Neutrophil (primary cell): ENCODE data around the gene BBX.

ENCODE experiments used
- H3K27ac ChIP-seq: fragments of 200-600 bp; sonication (generic); 2 replicates; pipeline ENCODE4 v1.5.1; 2016; ENCODE audit warnings: mild to moderate bottlenecking, moderate library complexity
- H3K27me3 ChIP-seq: fragments of 200-600 bp; sonication (generic); 2 replicates; pipeline ENCODE4 v1.6.0; 2016; ENCODE audit warnings: mild to moderate bottlenecking
- H3K36me3 ChIP-seq: fragments of 200-600 bp; sonication (generic); 2 replicates; pipeline ENCODE4 v1.5.1; 2017
- H3K4me1 ChIP-seq, 2 experiments: fragments of 200-600 bp in 1 of 2; sonication (generic) in 1 of 2; 1 replicate in 1 of 2; 2 replicates in 1 of 2; pipeline versions ENCODE4 v1.5.1 to v1.6.1; 2013 to 2016; ENCODE audit warnings: low read depth in 1 of 2, low read length in 1 of 2, mild to moderate bottlenecking in 1 of 2, moderate library complexity in 1 of 2; ENCODE audit not compliant: control insufficient read depth in 1 of 2, insufficient read depth in 1 of 2
- H3K4me3 ChIP-seq, 2 experiments: fragments of 200-600 bp in 1 of 2; sonication (generic) in 1 of 2; 1 replicate in 1 of 2; 2 replicates in 1 of 2; pipeline ENCODE4 v1.5.1; 2013 to 2016; ENCODE audit warnings: low read depth in 1 of 2, low read length in 1 of 2, mild to moderate bottlenecking in 1 of 2, moderate library complexity in 1 of 2
- H3K9me3 ChIP-seq: fragments of 200-600 bp; sonication (generic); 2 replicates; pipeline ENCODE4 v1.5.1; 2016
- TF ChIP-seq, protein P1 (sequence below): fragments of 200-600 bp; sonication (generic); IDR thresholded peaks from 2 replicates; pipeline ENCODE4 v1.5.1; 2016; ENCODE audit warnings: antibody characterized with exemption

The BBX gene

DNA sequence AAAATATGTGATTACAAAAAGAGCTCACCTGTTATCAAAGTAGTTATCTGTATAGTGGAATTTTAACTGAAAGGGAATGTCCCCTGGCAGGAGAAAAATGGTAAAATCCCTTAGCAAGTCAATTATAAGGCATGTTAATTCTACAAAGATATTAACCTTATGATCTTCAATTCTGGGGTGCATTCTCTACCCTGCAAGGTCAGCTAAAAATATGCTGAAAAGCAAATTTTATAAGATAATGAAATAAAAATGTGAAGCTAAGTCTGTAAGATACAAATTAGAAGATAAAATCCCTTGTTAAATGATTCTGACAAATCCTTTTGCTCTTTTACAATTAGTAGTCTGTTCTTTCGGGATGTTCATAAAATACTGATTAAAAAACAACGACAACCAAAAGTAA lies 109.8 kb downstream of the BBX start:
- Histone ChIP-seq H3K4me1 (peaks cover 6 to 19% of the 10 kb centered on the region in 2 experiments), H3K36me3 (no peaks in the 10 kb centered on the region), H3K27me3 (no peaks in the 10 kb centered on the region), H3K4me3 (no peak overlapping the region), H3K9me3 (no peaks in the 10 kb centered on the region), H3K27ac (no peak overlapping the region)
- TF ChIP-seq, protein P1, sequence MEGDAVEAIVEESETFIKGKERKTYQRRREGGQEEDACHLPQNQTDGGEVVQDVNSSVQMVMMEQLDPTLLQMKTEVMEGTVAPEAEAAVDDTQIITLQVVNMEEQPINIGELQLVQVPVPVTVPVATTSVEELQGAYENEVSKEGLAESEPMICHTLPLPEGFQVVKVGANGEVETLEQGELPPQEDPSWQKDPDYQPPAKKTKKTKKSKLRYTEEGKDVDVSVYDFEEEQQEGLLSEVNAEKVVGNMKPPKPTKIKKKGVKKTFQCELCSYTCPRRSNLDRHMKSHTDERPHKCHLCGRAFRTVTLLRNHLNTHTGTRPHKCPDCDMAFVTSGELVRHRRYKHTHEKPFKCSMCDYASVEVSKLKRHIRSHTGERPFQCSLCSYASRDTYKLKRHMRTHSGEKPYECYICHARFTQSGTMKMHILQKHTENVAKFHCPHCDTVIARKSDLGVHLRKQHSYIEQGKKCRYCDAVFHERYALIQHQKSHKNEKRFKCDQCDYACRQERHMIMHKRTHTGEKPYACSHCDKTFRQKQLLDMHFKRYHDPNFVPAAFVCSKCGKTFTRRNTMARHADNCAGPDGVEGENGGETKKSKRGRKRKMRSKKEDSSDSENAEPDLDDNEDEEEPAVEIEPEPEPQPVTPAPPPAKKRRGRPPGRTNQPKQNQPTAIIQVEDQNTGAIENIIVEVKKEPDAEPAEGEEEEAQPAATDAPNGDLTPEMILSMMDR, result no peak

DNA sequence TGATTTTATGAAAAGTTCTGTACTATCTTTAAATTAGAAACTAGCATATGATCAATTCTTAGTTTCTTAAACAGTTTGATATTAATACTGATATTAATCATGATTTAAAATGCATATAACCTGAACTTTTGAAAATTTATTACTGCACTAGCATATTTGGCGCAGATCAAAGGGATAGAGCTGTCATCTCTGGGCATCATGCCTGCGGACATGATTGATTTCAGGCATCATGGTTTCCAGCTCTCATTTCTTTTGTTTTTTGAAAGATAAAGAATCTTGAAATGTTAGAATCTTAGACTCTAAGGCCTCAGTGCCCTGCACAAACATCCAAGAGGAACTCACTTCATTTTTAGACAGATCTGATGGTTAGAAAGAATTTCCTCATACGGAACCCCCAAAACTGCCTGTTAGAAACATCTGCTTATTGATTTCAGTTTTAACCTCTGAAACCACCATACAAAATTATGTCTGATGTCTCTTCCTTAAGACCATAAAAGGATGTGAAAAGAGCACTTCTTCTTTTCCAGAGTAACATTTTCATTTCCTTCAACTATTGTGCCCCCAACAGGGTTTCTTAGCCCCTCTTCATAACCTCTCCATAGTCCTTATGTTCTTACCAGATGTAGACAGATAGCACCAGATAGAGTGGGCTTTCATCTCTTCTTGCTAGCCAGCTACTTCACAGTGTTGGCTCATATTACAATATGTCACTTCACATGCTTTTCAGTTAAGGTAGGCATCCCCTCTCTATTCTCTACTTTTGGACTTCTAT lies 110.8 kb downstream of the BBX start:
- Histone ChIP-seq H3K27me3 (no peaks in the 10 kb centered on the region), H3K4me1 (peaks cover 6 to 19% of the 10 kb centered on the region in 2 experiments), H3K27ac (no peak overlapping the region), H3K36me3 (no peaks in the 10 kb centered on the region), H3K9me3 (no peaks in the 10 kb centered on the region), H3K4me3 (no peak overlapping the region)
- TF ChIP-seq, protein P1, result no peak

DNA sequence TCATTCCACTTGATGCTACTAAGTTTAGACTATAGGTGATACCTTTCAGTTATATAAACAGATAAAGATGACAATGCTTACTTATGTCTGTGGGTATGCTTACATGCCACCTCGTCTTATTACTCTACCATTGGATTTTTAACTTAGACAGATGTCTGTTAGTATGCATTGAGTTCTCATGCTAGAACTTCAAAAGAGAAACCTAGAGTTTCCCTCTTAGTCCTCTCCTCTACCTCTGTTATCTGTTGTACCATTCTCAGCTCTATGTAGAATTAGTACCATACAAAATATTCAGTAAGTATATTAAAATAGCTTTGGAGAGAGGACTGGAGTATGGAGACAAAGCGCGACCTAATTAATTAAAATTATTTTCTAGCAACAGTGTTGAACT lies 111.3 kb downstream of the BBX start:
- H3K27ac ChIP-seq, result no peak overlapping the region
- no peak overlapping the region for H3K4me3 ChIP-seq
- TF ChIP-seq, protein P1, result no peak
- H3K9me3 ChIP-seq, result no peaks in the 10 kb centered on the region
- peaks cover 6 to 19% of the 10 kb centered on the region in 2 experiments for H3K4me1 ChIP-seq
- no peaks in the 10 kb centered on the region for H3K36me3 ChIP-seq
- no peaks in the 10 kb centered on the region for H3K27me3 ChIP-seq

DNA sequence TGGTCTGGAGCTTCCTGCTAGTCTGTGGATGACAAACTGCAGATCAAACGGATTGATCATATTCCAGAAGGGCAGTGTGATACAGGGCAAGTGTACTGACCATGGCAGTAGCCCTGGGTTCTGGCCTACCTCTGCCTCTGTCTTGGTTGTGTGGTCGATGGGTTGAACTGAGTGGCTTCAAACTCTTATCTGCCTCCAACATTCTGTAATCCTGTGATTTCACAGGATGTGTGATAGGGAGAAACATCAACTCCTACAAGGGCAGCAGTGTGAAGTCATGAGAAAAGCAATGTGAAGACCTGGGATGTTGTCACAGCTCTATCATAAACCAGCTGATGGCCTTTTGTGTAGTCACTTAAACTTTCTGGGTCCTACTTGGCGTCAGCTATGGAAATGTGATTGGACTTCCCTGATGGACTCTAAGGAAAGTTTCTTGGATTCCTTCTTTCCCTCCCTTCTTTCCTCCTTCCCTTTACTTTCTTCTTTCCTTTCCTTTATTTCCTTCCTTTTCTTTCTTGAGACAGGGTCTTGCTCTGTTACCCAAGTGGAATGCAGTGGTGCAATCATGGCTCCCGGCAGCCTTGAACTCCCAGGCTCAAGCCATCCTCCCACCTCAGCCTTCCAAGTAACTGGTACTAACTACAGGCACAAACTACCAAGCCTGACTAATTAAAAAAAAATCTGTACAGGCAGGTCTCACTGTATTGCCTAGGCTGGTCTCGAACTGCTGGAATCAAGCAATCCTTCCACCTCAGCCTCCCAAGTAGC lies 114.8 kb downstream of the BBX start:
- H3K4me3 ChIP-seq, result no peak overlapping the region
- H3K36me3 ChIP-seq, result no peaks in the 10 kb centered on the region
- H3K9me3 ChIP-seq, result no peaks in the 10 kb centered on the region
- peaks cover 0 to 5% of the 10 kb centered on the region in 2 experiments for H3K4me1 ChIP-seq
- H3K27me3 ChIP-seq, result no peaks in the 10 kb centered on the region
- TF ChIP-seq, protein P1, result no peak
- H3K27ac ChIP-seq, result no peak overlapping the region

DNA sequence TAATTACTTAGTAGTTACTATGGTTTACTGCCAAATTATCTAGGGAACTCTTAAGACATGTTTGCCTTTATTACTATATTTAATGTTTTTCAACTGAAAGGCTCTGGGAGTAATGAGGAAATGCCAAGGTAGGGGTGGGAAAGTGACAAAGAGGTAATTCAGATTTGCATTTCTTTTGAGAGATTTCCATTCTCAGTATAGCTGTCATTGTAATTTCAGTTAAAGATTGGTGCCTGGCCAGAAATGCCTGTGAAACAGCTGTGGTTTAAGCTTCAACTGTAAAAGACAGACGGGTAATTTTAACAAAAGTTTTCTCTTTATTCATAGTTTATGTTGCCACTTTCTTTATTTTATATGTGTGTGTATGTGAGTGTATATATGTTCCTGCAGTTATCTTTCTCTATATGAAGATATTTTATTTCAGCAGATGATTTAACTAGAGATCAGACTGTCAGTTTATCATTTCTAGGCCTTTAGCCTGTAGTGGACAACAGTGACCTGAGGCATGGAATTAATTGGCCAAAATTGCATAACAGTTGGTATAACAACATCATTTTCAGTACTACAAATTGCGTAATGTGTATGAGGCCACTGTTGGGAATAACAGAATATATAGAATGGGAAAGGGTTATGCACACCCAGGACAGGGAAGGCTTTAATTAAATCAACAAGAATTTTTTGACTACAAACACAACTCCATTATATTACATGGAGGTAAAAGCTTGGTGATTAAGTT lies 119.0 kb downstream of the BBX start:
- no peak overlapping the region for H3K27ac ChIP-seq
- H3K4me3 ChIP-seq, result no peak overlapping the region
- no peaks in the 10 kb centered on the region for H3K27me3 ChIP-seq
- H3K9me3 ChIP-seq, result no peaks in the 10 kb centered on the region
- TF ChIP-seq, protein P1, result no peak
- no peaks in the 10 kb centered on the region for H3K4me1 ChIP-seq
- H3K36me3 ChIP-seq, result no peaks in the 10 kb centered on the region
